GM12872 (cell line): Measurements from ENCODE around the gene PTPN23.
A peak's percentile ranks its signal among the peaks of the same experiment; 100 is the strongest.

Experiments
- TF ChIP-seq, protein P1 (sequence below): IDR thresholded peaks from 3 replicates; pipeline ENCODE4 v1.5.1; 2011; ENCODE audit warnings: low read depth, mild to moderate bottlenecking, low read length, moderate library complexity; ENCODE audit not compliant: insufficient read depth

The PTPN23 gene

DNA sequence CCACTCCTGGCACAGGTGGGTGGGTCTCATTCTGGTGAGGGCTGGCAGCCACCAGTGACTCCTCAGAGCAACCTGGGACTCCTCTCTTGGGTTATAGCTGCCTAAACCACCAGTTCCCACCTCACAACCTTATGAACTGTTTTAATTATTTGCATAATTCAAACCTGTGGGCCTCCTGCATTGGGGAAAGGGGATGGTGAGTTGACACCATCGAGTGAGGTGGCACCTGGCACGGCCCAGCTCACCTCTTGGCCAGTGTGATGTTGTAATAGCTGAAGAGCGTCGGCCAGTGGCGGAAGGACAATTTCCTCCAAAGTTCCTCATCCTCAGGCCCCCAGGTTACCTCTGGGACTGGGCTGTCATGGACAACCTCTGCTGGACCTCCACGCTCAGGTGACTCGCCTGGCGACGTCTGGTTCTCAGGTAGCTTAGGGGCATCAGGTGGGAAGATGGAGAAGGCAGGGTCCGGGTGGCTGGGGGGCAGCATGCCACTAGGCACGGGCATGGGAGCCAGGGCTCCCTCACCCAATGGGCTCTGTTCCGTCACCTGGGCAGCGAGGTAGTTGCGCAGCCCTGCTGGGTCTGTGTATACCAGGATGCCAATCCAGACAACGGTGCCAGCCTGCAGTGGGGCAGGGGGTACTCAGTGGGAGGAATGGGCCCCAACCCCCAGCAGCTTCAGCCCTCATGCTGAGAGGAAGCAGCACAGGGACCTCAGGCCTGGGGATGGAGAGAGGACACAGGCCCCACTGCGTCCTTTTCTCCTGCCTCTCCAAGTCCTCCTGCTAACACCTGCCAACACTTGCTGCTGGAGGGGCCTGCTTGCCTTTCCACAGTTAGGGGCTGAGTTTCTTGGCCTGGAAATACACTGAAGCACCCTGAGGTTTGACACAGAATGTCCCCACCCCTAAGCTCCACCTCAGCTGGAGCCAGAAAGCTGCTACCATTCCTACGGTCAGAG, 38.5 kb downstream of the PTPN23 start:
- TF ChIP-seq, protein P1, sequence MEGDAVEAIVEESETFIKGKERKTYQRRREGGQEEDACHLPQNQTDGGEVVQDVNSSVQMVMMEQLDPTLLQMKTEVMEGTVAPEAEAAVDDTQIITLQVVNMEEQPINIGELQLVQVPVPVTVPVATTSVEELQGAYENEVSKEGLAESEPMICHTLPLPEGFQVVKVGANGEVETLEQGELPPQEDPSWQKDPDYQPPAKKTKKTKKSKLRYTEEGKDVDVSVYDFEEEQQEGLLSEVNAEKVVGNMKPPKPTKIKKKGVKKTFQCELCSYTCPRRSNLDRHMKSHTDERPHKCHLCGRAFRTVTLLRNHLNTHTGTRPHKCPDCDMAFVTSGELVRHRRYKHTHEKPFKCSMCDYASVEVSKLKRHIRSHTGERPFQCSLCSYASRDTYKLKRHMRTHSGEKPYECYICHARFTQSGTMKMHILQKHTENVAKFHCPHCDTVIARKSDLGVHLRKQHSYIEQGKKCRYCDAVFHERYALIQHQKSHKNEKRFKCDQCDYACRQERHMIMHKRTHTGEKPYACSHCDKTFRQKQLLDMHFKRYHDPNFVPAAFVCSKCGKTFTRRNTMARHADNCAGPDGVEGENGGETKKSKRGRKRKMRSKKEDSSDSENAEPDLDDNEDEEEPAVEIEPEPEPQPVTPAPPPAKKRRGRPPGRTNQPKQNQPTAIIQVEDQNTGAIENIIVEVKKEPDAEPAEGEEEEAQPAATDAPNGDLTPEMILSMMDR = no peak

DNA sequence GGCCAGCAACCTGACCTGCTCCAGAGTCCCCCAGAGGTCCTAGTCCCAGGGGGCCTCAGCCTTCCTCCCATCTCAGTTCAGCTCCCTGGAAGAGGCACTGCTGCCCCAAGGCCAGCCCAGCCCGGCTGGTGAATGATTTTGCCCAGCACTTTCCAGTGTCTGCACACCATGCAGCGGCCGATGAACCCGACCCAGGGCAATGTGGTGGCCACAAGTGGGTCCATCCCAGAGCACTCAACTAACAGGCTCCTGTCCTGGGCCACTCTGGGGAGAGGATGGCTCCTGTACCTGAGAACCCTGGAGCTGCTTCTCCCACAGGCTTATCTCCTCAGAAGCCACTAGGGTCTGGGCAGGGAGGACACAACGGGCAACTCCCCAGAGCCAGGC, 39.2 kb downstream of the PTPN23 start:
- TF ChIP-seq, protein P1 = no peak

DNA sequence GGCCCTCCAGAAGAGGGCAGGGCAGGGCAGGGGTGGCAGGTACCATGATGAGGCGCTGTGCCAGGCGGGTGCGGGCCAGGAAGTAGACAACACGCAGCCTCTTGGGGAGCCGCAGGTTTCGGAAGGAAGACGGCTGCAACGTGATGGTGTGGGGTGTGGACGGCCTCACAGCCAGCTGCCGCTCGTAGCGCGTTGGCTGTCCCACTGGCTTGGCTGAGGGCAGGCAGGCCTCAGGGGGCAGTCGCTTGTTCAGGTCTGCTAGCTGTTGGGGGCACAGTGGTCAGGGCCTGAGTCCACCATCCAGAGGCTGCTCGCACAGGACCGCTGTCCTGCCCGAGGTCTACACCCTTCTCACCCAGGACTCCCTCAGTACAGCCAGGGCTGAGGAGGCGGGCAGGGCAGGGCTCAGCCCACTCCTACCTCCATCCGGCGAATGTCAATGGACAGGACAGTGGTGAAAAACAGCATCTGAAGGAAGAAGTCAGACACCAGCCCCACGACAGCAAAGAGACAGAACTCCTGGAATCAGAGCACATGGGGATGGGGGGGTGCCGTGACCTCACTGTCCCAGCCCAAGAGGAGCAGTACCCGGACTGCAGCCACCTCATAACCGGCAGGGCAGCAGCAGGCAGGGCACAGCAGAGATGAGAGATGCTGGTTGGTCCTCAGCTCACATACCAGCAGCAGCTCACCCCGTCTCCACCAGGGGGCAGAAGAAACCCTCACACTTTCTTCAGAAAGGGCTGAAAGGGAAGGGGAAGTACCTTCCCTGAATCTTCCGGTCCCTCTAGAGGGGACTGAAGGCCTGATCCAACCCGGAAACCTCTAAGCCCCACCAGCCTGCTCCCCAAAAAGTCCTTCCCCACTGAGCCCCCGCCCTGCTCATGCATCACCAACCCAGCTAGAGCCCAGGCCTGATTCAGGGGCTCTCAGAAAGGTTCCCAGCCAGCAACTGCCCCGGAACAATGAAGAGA, 40.0 kb downstream of the PTPN23 start:
- TF ChIP-seq, protein P1 = peak; percentile 98

DNA sequence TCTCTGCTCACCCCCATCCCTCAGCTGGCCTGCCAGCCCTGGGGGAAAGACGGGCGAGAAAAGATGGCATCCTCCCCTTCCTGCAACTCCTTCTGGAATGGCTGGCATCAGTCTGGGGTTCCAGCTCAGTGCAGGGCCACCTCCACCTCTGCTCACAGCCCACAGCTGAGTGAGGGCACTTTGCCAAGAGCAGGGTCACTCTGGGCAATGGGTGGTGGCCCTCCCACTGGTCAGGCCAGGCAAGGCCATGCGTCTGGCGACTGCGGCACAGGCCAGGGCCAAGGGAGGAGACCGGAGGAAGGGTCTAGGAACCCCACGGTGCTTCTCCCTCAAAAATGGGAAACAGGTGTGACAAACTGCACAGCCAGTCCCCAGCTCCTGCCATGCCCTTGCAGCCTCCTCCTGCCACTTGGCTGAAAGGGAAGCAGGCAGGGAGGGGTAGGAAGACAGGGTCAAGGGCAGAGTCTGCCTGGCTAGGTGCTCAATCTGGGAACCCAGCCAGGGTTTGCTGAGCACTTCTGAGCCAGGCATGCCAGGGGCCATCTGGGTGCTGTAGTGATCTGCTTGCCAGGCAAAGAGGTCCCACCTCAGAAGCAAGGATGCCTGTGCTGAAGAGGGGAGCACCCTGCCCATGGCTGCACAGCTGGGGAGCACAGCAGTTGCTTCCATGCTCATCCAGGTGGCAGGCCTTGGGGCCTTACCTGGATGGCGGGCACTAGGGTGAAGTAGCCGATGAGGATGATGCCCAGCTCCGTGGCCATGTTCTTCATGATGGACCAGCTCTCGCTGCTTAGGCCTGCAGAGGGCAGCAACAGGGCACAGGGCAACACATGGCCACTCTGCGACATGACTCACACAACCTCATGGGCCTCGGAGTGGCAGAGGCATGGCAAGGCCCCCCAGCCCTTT, 41.2 kb downstream of the PTPN23 start:
- TF ChIP-seq, protein P1 = peak; percentile 36

DNA sequence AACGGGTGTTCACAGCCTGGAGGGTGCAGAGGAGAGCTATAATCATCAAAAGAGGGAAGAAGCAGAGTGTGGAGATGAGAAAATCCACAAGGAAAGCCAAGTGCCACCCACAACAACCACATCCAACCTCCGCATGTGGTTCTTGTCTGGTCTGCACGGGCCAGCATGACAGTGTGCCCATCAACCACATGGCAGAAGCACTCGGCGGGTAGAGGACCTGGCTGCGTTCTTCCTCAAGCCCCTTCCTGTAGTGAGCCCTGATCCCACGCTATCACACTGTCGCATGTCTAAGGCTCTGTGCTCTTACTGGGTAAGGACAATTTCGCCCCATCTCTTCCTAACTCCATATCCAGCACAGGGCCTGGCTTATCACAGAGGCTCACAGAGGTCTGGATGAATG, 41.9 kb downstream of the PTPN23 start:
- TF ChIP-seq, protein P1 = no peak

DNA sequence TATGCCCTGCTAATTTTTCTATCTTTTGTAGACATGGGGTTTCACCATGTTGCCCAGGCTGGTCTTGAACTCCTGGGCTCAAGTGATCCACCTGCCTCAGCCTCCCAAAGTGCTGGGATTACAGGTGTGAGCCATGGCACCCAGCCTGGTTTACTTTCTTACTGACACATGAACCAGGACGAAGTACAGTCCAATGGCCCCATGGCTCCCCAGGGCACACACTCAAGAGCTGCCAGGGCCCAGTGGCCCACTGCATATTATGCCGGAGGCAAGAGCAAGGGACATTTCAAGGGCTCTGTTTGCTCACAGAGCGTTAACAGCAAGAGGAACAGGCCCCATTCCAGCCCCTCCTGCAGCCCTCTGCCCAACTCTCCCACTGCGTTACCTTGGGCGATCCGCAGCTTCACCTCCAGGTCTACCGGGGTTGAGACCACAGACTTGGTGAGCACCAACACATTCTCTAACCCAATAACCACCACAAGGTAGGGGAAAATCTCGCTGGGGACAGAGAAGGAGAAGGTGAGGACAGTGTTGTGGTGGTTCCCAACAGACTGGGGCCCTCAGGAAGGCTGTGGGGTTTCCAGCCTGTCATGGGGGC, 42.8 kb downstream of the PTPN23 start:
- TF ChIP-seq, protein P1 = no peak
